Measurements from ENCODE around the gene RUNX3.

GRCh38 chr1:24875257-24875656 lies 54.8 kb downstream of the RUNX3 start:
- TF ChIP-seq, protein P1, sequence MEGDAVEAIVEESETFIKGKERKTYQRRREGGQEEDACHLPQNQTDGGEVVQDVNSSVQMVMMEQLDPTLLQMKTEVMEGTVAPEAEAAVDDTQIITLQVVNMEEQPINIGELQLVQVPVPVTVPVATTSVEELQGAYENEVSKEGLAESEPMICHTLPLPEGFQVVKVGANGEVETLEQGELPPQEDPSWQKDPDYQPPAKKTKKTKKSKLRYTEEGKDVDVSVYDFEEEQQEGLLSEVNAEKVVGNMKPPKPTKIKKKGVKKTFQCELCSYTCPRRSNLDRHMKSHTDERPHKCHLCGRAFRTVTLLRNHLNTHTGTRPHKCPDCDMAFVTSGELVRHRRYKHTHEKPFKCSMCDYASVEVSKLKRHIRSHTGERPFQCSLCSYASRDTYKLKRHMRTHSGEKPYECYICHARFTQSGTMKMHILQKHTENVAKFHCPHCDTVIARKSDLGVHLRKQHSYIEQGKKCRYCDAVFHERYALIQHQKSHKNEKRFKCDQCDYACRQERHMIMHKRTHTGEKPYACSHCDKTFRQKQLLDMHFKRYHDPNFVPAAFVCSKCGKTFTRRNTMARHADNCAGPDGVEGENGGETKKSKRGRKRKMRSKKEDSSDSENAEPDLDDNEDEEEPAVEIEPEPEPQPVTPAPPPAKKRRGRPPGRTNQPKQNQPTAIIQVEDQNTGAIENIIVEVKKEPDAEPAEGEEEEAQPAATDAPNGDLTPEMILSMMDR (IDR thresholded peaks at IDR 0.05): no peak
- TF ChIP-seq POLR2AphosphoS5 (IDR thresholded peaks at IDR 0.05; ENCODE audit: low read depth, low read length): no peak
- TF ChIP-seq CHD2 (IDR thresholded peaks at IDR 0.05; ENCODE audit: low read length, partially characterized antibody): no peak
- TF ChIP-seq NFIC (IDR thresholded peaks at IDR 0.05; ENCODE audit: borderline replicate concordance): no peak
- TF ChIP-seq EP300 (IDR thresholded peaks at IDR 0.05; ENCODE audit: borderline replicate concordance in 1 of 2, low read depth in 1 of 2, low read length in 1 of 2): no peak
- no peak for TF ChIP-seq SMC3 (IDR thresholded peaks at IDR 0.05; ENCODE audit: low read depth, low read length)
- no peak for TF ChIP-seq USF2 (IDR thresholded peaks at IDR 0.05; ENCODE audit: borderline replicate concordance, low read depth, low read length)
- no peak for TF ChIP-seq EZH2phosphoT487 (IDR thresholded peaks at IDR 0.05; ENCODE audit: borderline replicate concordance, low read depth)
- TF ChIP-seq, protein P2, sequence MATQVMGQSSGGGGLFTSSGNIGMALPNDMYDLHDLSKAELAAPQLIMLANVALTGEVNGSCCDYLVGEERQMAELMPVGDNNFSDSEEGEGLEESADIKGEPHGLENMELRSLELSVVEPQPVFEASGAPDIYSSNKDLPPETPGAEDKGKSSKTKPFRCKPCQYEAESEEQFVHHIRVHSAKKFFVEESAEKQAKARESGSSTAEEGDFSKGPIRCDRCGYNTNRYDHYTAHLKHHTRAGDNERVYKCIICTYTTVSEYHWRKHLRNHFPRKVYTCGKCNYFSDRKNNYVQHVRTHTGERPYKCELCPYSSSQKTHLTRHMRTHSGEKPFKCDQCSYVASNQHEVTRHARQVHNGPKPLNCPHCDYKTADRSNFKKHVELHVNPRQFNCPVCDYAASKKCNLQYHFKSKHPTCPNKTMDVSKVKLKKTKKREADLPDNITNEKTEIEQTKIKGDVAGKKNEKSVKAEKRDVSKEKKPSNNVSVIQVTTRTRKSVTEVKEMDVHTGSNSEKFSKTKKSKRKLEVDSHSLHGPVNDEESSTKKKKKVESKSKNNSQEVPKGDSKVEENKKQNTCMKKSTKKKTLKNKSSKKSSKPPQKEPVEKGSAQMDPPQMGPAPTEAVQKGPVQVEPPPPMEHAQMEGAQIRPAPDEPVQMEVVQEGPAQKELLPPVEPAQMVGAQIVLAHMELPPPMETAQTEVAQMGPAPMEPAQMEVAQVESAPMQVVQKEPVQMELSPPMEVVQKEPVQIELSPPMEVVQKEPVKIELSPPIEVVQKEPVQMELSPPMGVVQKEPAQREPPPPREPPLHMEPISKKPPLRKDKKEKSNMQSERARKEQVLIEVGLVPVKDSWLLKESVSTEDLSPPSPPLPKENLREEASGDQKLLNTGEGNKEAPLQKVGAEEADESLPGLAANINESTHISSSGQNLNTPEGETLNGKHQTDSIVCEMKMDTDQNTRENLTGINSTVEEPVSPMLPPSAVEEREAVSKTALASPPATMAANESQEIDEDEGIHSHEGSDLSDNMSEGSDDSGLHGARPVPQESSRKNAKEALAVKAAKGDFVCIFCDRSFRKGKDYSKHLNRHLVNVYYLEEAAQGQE (IDR thresholded peaks at IDR 0.05; ENCODE audit: low read depth, low read length): no peak
